ENCODE measurements around the gene ATP5F1E. TPM values are rescaled to one million over a fixed set of nuclear protein-coding genes. Genes with fewer than 3 reads are reported as not detected.
A peak's percentile ranks its signal among the peaks of the same experiment; 100 is the strongest.

The ATP5F1E gene
- total and polyA plus RNA-seq, 9 of the 15 experiments (the other 6 are each of a cell fraction or from before 2014, with no cell fraction given), result 60.3 to 162 (median 113) TPM

- TF ChIP-seq ZNF639 (CRISPR knock-in tag; conservative IDR thresholded peaks at IDR 0.05 in 1 of 2, IDR thresholded peaks at IDR 0.05 in 1 of 2) (no peak), CEBPB (tag; IDR thresholded peaks at IDR 0.05) (no peak), SNAPC5 (CRISPR knock-in tag; IDR thresholded peaks at IDR 0.05) (no peak), PTRF (tag; IDR thresholded peaks at IDR 0.05) (no peak), ELF1 (tag; IDR thresholded peaks at IDR 0.05) (peak; percentile 51; the same call in 1 of the 2 replicates), NELFE (IDR thresholded peaks at IDR 0.05; ENCODE audit: insufficient read depth, insufficient read length) (no peak), CBX1 (IDR thresholded peaks at IDR 0.05; ENCODE audit: low read depth) (no peak), BCLAF1 (IDR thresholded peaks at IDR 0.05; ENCODE audit: borderline replicate concordance in 1 of 2, control insufficient read depth in 1 of 2, low read depth in 2 of 2, low read length in 1 of 2) (no peak), CREB1 (IDR thresholded peaks at IDR 0.05) (no peak), CREB1 (CRISPR knock-in tag; IDR thresholded peaks at IDR 0.05) (0 out of 2 replicates have a peak, but pooled peaks have one; percentile 13), ZMIZ1 (IDR thresholded peaks at IDR 0.05; ENCODE audit: low read depth in 2 of 2, low read length in 2 of 2) (no peak), SMAD3 (CRISPR knock-in tag; conservative IDR thresholded peaks at IDR 0.05) (no peak), MIER1 (IDR thresholded peaks at IDR 0.05; ENCODE audit: low read depth) (no peak), FOXK1 (CRISPR knock-in tag; IDR thresholded peaks at IDR 0.05; ENCODE audit: borderline replicate concordance) (no peak), TAF7 (tag; IDR thresholded peaks at IDR 0.05) (0 out of 2 replicates have a peak, but pooled peaks have one; percentile 22)
Observed at GRCh38 chr20:59010995-59011873, 20.9 kb downstream of the ATP5F1E start (continued).
